Sigmoid colon (tissue), 3 donors: ENCODE results near the gene ZP2.

Source experiments
- POLR2A ChIP-seq, 2 donors: fragments of 450-650 bp; IDR thresholded peaks; one replicate each; pipeline ENCODE4 v1.6.1; 2016; ENCODE audit warnings: antibody characterized with exemption in 2 of 2, mild to moderate bottlenecking in 2 of 2, moderate library complexity in 2 of 2
- TF ChIP-seq, protein P1 (sequence below), 4 experiments: fragments of 450-650 bp in 3 of 4; fragments of 200-600 bp in 1 of 4; IDR thresholded peaks; one replicate each; pipeline ENCODE4 v1.5.1; 2016 to 2019; ENCODE audit warnings: antibody characterized with exemption in 4 of 4, mild to moderate bottlenecking in 3 of 4, moderate library complexity in 2 of 4

DNA sequence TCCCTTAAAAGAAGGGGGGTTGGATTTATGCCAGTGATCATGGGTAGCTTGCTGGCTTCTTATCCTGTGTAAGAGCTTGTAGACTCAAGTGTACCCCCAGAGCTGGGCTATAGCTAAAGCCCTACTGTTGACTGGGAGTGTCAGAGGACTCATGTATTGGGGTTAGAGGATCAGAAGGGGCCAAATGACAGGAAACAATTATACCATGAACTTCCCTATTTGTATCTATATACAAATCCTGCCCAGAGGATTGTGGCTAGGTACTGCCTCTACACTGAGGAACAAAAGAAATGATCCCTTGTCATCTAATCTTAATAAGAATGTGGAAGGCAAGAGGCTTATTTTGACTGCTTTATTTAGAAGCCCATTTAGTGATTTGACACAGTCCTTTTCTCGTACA is 14.3 kb downstream of the ZP2 start:
- TF ChIP-seq, protein P1, sequence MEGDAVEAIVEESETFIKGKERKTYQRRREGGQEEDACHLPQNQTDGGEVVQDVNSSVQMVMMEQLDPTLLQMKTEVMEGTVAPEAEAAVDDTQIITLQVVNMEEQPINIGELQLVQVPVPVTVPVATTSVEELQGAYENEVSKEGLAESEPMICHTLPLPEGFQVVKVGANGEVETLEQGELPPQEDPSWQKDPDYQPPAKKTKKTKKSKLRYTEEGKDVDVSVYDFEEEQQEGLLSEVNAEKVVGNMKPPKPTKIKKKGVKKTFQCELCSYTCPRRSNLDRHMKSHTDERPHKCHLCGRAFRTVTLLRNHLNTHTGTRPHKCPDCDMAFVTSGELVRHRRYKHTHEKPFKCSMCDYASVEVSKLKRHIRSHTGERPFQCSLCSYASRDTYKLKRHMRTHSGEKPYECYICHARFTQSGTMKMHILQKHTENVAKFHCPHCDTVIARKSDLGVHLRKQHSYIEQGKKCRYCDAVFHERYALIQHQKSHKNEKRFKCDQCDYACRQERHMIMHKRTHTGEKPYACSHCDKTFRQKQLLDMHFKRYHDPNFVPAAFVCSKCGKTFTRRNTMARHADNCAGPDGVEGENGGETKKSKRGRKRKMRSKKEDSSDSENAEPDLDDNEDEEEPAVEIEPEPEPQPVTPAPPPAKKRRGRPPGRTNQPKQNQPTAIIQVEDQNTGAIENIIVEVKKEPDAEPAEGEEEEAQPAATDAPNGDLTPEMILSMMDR (IDR thresholded peaks at IDR 0.05), result no peak
- no peak for TF ChIP-seq POLR2A (IDR thresholded peaks at IDR 0.05)
